Activated T-helper 2 cell treated with anti-CD3 and anti-CD28 coated beads, Interferon-gamma antibody, Interleukin-2, Interleukin-4, amounts not matched to agents 10 μg/mL and 5 μg/mL and 100 μg/mL, durations not matched to agents 14 hours and 24 hours and 36 hours (primary cell): ENCODE results near the gene STX1B. TPM values are rescaled to one million over a fixed set of nuclear protein-coding genes. Genes with fewer than 3 reads are reported as not detected.

Experiments used
- DNase-seq: peaks from one replicate; pipeline ENCODE4 v3.0.0; 2021; ENCODE audit warnings: low spot score
- H3K27ac Mint-ChIP-seq: one replicate; pipeline ENCODE4 v1.8.0; 2021; ENCODE audit warnings: mixed read lengths
- H3K27me3 Mint-ChIP-seq: one replicate; pipeline ENCODE4 v1.8.0; 2021; ENCODE audit warnings: low read depth, mixed read lengths
- H3K36me3 Mint-ChIP-seq: one replicate; pipeline ENCODE4 v1.8.0; 2021; ENCODE audit warnings: low read depth, mixed read lengths
- H3K4me1 Mint-ChIP-seq: one replicate; pipeline ENCODE4 v1.8.0; 2021; ENCODE audit warnings: low read depth, mixed read lengths
- H3K4me3 Mint-ChIP-seq: one replicate; pipeline ENCODE4 v1.8.0; 2021; ENCODE audit warnings: low read depth, mild to moderate bottlenecking, moderate library complexity, mixed read lengths
- H3K9me3 Mint-ChIP-seq: one replicate; pipeline ENCODE4 v1.8.0; 2021; ENCODE audit warnings: mixed read lengths
- intact Hi-C: fragments of 100-400 bp; cut with micrococcal nuclease; formaldehyde crosslinking; loops from one replicate; pipeline ENCODE4 v1.15.1; 2023
- total RNA-seq: library from RNA; stranded (reverse); gene quantifications from 2 replicates; pipeline ENCODE4 v1.2.3, GENCODE V29; 2022

The STX1B gene
- total RNA-seq, 1 donor from 2014 or later: 0.57 TPM

DNA sequence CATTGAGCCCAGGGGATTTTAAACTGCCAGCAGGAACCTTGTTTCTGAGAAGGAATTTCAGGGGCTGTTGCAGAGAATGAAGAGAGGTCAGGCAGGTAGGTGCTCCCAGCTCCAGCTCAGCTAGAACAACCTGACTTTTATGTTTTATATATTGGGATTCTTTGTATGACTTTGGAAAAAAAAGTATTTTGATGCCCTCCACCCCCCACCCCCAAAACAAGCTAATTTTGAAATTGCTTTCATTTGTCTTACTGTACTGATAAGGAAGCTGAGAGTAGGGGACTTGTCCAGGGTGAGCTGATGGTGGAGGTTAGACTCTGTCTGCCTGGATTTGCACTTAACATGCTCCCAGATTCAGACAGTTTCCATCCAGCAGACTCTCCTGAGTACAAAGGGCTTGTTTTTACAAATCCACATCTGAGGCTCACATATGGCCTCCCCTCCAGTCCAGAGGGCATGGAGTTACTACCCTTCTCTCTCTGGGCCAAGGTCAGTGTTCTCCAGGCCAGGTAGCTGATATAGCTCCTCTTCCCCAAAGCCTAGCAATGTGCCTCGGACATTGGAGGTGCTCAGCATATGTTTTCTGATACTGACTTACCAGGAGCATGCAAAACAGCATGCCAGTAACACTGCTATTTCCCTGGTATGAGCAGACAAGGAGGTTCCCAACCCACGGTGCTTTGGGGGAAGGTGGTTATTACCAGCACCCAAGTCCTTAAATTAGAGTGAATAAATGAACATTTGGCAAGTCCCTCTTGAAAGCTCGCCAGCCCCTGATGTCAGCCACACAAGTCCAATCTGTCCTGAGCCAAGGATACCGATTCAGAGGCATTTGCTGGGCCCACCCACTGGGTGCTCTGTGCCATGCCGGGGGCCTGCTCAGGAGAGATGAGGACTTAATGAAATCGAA, 11.3 kb downstream of the STX1B start:
- H3K27ac Mint-ChIP-seq: no peak overlapping the region
- H3K4me3 Mint-ChIP-seq: no peak overlapping the region
- peaks cover 2% of the 10 kb centered on the region for H3K27me3 Mint-ChIP-seq
- peaks cover 9% of the 10 kb centered on the region for H3K4me1 Mint-ChIP-seq
- no peak for DNase-seq
- H3K9me3 Mint-ChIP-seq: no peaks in the 10 kb centered on the region
- no peaks in the 10 kb centered on the region for H3K36me3 Mint-ChIP-seq
- intact Hi-C loops: no loop called here

DNA sequence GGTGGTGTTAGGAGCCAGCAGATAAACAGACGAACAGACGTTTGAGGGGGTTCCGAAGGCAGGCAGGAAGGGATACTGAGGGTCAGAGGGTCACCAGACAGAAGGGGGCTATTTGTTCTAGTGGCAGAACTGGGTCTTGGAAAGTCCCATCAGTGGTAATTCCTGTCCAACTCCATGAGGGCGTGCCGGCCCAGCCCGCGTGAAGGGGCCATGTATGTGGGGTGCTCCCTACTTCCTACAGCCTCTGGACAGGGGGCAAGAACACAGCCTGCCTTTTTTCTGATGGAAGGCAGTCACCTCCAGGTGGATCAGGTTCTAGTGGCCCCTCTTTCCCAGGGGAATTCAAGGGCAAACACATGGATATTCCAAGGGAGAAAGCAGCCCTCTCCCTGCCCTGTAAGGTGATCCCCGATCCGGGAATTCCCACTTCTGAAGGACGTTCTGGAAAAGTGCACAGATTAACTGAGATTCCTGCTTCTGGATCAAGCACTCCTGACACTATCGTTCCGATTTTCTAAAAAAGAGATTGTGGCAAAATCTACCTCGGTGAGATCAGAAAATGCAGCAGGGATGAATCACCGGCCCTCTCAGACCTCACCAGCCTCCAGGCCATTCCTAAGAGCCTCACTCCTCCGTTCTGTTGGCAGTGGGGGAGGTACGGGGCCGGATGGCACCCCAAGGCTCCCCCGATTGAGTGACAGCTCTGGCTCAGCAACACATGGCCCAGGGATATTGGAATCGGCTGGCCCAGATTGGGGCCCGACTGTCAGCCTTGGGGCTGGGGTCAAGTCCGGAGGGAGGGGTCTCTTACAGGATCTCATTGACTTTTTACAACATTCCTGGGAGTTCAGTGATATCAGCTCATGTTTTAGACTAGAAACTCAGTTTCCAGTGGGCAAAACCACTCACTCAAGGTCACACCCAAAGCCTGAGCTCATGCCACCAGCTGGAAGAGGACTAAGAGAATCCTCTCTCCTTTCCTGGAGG, 12.4 kb downstream of the STX1B start:
- H3K9me3 Mint-ChIP-seq: no peaks in the 10 kb centered on the region
- H3K4me1 Mint-ChIP-seq: peaks cover 10% of the 10 kb centered on the region
- no peak overlapping the region for H3K27ac Mint-ChIP-seq
- H3K36me3 Mint-ChIP-seq: no peaks in the 10 kb centered on the region
- DNase-seq: no peak
- peak overlapping the region; percentile 54 for H3K4me3 Mint-ChIP-seq
- intact Hi-C loops: loop anchor here (2.0 kb wide), 1 partner anchor 35 kb away; the partner anchor contains the start of gene STX4
- H3K27me3 Mint-ChIP-seq: peaks cover 2% of the 10 kb centered on the region

DNA sequence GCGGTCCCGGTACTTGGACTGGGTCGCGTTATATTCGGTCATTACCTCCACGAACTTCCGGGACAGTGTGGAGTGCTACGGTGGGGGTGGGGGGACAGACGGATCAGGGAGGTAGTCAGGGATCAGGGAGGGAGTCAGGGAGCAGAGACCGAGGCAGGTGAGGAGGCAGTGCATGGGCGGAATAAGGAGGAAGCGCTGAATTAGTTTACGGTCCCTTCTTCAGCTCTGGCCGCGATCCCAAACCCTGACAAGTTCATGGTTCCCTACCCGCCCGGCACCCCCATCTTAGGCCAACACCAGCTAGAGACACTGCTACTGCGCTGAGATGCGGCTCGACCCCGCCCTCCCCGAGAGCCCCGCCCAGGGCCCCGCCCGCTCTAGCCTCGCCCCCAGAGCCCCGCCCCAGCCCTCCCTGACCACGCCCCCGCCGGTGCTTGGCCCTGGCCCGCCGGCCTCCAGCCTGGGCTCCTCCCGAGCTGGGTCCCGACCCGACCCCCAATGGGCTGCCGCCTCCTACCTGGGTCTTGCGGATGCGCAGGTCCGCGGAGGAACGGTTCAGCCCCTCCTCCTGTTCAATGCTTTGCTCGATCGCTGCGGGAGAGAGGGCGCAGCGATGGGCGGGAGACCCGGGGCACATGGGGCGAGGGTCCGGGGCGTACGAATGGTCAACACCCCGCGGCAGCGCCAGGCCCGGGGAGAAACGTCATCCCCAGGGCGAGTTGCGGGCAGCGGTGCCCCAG, 13.3 kb downstream of the STX1B start:
- Mint-ChIP-seq H3K27me3 (peaks cover 2% of the 10 kb centered on the region), H3K9me3 (no peaks in the 10 kb centered on the region), H3K4me1 (peaks cover 13% of the 10 kb centered on the region), H3K36me3 (no peaks in the 10 kb centered on the region), H3K4me3 (peak overlapping the region; percentile 74), H3K27ac (no peak overlapping the region)
- intact Hi-C loops: loop anchor here (2.0 kb wide), 1 partner anchor 36 kb away; the partner anchor contains the start of gene STX4
- peak; percentile 67 for DNase-seq

DNA sequence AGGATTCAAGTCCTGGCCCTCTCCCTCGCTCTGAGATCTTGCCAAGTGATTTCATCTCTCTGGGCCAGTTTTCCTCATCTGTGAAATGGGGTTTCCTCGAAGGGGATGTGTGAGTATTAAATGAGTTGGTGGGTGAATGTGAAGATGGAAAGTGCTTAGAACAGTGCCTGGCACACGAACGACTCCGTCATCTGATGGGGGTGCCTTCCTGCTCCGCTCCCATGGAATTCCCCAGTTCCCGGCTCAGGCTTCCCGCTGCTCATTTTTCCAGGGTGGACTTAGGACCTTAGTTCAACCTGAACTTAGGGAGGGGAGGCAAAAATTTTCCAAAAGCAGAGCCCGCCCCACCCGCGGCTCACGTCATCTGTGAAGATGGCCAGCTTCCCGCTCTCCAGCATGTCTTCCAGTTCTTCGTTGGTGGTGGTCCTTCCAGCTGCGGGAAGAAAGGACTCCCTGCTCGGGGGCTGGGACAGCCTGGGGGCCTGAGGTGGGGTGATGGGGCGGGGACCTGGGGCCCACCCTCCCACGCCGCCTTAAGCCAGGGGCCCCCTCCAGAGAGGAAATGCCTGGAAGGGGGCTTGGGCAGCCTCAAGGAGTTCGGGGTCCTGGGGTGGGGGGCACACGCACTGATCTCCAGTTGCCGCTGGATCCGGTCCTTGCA, 14.0 kb downstream of the STX1B start:
- intact Hi-C loops: loop anchor here (2.0 kb wide), 1 partner anchor 36 kb away; the partner anchor contains the start of gene STX4
- Mint-ChIP-seq H3K36me3 (no peaks in the 10 kb centered on the region), H3K9me3 (no peaks in the 10 kb centered on the region), H3K27me3 (peaks cover 2% of the 10 kb centered on the region), H3K4me1 (peaks cover 13% of the 10 kb centered on the region), H3K4me3 (peak overlapping the region; percentile 74), H3K27ac (no peak overlapping the region)
- DNase-seq: no peak

DNA sequence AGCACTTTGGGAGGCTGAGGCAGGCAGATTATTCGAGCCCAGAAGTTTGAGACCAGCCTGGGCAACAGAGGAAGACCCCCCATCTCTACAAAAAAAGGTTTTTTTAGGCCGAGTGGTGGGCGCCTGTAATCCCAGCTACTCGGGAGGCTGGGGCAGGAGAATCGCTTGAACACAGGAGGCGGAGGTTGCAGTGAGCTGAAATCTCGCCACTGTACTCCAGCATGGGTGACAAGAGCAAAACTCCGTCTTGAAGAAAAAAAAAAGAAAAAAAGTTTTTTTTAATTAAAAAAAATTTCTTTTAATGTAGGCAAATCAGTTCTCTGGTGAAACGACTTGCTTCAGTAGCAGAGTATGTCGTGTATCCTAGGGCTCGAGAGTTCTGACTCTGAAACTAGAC, 14.5 kb downstream of the STX1B start:
- H3K27ac Mint-ChIP-seq: no peak overlapping the region
- H3K4me3 Mint-ChIP-seq: peak overlapping the region; percentile 71
- no peak for DNase-seq
- H3K9me3 Mint-ChIP-seq: no peaks in the 10 kb centered on the region
- H3K4me1 Mint-ChIP-seq: peaks cover 13% of the 10 kb centered on the region
- intact Hi-C loops: loop anchor here (2.0 kb wide), 2 partner anchors 37 to 79 kb away; partner anchors contain the start of genes STX4, ZNF646 and ZNF668
- peaks cover 2% of the 10 kb centered on the region for H3K27me3 Mint-ChIP-seq
- H3K36me3 Mint-ChIP-seq: no peaks in the 10 kb centered on the region

DNA sequence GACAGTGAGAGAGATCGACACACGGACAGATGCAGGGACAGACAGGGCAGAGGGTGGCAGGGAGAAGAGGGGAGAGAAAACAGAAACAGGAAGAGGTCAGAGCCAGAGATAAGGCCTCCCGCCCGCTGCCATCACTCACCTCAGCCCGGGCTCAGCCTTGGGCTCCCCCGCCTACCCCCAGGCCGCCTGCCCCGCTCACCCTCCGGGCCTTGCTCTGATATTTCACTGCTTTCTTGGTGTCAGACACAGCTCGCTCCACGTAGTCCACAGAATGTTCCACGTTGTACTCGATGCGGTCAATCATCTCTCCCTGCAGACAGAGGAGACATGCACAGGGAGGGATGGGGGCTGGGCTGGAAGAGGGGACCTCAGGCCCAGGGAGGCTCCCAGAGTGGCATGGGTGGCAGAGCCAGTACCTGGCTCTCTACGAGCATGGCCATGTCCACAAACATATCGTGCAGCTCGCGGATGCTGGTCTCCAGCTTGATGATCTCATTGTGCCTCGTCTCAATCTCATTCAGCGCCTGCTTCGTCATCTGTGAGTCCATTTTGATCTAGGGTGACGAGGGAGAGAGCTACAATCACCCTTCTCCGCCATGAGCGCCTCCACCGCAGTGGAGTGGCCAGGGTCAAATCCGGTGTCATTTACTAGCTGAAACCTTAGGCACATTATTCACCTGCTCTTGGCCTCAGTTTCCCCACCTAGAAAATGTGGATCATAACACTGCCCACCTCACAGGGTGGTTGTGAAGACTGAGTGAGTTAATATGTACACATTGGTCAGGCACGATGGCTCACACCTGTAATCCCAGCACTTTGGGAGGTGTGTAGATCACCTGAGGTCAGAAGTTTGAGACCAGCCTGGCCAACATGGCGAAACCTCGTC, 17.3 kb downstream of the STX1B start:
- H3K36me3 Mint-ChIP-seq: no peaks in the 10 kb centered on the region
- no peak overlapping the region for H3K4me3 Mint-ChIP-seq
- peaks cover 2% of the 10 kb centered on the region for H3K27me3 Mint-ChIP-seq
- no peak for DNase-seq
- no peaks in the 10 kb centered on the region for H3K9me3 Mint-ChIP-seq
- no peak overlapping the region for H3K27ac Mint-ChIP-seq
- peaks cover 13% of the 10 kb centered on the region for H3K4me1 Mint-ChIP-seq
- intact Hi-C loops: no loop called here

DNA sequence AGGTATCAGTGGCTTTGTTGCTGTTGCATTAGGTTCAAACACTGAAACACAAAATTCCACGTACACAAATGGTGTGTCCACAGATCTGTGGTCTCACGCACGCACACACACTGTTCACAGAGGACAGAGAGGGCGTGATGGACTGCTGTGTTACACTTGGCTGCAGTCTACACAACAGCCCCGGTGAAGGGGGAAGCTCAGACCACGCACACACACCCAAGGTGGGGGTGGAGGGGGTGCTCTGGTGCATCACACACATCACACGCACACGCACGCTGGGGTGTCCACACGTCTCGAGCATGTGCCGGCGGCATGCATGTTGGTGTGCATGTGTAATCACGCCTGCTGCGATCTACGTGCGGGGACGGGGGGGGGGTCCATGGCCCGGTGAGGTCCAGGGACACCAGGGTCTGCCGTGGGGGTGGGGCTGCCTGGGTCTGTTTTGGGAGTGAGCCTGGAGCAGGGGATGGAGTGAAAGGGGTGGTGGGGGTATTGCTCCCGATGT, 18.1 kb downstream of the STX1B start:
- intact Hi-C loops: no loop called here
- Mint-ChIP-seq H3K4me3 (no peak overlapping the region), H3K4me1 (peaks cover 13% of the 10 kb centered on the region), H3K27ac (no peak overlapping the region), H3K27me3 (peaks cover 2% of the 10 kb centered on the region), H3K36me3 (no peaks in the 10 kb centered on the region), H3K9me3 (no peaks in the 10 kb centered on the region)
- no peak for DNase-seq

DNA sequence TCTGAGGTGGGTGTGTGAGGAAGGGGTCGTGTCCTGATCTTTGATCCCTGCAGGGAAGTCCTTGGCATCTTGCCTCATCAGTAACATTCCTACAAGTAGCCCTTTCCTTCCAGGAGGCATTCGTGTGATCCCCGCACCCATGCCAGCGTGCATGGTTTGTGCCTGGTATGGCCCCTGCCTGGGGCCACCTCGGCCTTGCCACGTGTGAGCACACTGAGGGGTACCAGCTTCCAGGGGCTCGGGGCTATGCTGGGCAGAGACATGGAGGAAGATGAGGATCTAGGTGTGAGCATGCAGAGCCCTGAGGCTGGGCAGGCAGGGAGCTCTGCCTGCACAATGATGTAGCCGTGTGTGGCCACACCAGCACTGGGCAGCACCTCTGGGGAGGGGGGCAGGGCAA, 19.4 kb downstream of the STX1B start:
- H3K9me3 Mint-ChIP-seq: no peaks in the 10 kb centered on the region
- no peak overlapping the region for H3K4me3 Mint-ChIP-seq
- no peak overlapping the region for H3K27ac Mint-ChIP-seq
- H3K36me3 Mint-ChIP-seq: no peaks in the 10 kb centered on the region
- no peaks in the 10 kb centered on the region for H3K27me3 Mint-ChIP-seq
- intact Hi-C loops: no loop called here
- H3K4me1 Mint-ChIP-seq: peaks cover 11% of the 10 kb centered on the region
- no peak for DNase-seq

DNA sequence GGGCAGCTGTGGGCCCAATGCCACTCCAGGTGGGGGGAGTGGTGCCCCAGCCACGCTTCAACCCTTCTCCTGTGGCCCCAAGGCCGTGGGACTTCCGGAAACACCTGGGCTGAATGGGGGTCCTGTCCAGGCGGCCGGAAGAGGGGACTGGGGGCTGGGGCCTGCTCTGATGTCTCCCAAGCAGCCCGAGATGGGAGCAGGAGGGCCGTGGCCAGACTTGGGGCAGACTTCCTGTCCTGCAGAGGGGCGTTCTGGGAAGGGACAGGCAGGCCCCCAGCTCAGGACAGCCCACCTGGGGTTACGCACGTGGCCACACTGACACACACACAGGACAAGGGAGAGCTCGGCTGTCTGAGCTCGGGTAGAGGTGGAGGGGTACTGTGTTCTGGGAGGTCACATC, 20.3 kb downstream of the STX1B start:
- Mint-ChIP-seq H3K27ac (no peak overlapping the region), H3K4me1 (peaks cover 12% of the 10 kb centered on the region), H3K36me3 (no peaks in the 10 kb centered on the region), H3K4me3 (no peak overlapping the region), H3K27me3 (no peaks in the 10 kb centered on the region), H3K9me3 (no peaks in the 10 kb centered on the region)
- intact Hi-C loops: no loop called here
- DNase-seq: no peak

DNA sequence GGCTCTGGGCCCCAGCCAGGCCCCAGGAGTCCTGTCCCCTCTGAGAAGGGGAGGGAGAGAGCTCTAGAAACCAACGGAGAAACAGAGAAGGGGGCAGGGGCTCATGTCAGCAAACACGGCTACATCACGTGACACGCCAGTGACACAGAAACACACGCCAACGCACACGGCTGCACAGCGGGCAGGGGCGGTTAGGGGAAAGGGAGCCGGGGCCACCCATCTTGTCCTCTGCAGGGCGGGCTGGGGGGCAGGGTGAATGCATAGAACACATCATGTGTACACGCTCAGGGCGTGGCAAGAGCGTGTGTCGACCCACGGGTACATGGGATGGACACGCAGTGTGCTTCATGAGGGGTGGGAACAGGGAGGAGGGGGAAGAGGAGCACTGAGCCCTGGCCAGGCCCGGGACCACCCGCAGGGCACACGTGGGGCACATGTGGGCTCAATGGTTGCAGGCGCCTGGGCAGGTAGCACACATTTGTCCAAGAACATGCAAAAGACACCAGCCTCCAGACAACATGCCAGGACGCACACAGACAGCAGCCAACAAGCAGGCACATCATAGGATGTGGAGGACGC, 20.9 kb downstream of the STX1B start:
- H3K27me3 Mint-ChIP-seq: no peaks in the 10 kb centered on the region
- H3K4me1 Mint-ChIP-seq: peaks cover 10% of the 10 kb centered on the region
- H3K9me3 Mint-ChIP-seq: no peaks in the 10 kb centered on the region
- intact Hi-C loops: loop anchor here (5.0 kb wide), 1 partner anchor 878 kb away; no protein-coding TSS in a partner anchor
- no peak for DNase-seq
- H3K4me3 Mint-ChIP-seq: no peak overlapping the region
- H3K27ac Mint-ChIP-seq: no peak overlapping the region
- H3K36me3 Mint-ChIP-seq: no peaks in the 10 kb centered on the region
